Activated CD8-positive, alpha-beta memory T cell treated with anti-CD3 and anti-CD28 coated beads, Interleukin-2, amount 50 U/mL, for 24 hours (primary cell): ENCODE measurements around the gene COX7B.
"Not testable (repeated sequence)": the region's sequence is repeated elsewhere in the genome, so short reads cannot be mapped to it uniquely, and the experiment has no call there.

Experiments used
- DNase-seq: peaks from one replicate; pipeline ENCODE4 v3.0.0-alpha.2; 2020; ENCODE audit errors: extremely low read depth

The COX7B gene, protein sequence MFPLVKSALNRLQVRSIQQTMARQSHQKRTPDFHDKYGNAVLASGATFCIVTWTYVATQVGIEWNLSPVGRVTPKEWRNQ

DNA sequence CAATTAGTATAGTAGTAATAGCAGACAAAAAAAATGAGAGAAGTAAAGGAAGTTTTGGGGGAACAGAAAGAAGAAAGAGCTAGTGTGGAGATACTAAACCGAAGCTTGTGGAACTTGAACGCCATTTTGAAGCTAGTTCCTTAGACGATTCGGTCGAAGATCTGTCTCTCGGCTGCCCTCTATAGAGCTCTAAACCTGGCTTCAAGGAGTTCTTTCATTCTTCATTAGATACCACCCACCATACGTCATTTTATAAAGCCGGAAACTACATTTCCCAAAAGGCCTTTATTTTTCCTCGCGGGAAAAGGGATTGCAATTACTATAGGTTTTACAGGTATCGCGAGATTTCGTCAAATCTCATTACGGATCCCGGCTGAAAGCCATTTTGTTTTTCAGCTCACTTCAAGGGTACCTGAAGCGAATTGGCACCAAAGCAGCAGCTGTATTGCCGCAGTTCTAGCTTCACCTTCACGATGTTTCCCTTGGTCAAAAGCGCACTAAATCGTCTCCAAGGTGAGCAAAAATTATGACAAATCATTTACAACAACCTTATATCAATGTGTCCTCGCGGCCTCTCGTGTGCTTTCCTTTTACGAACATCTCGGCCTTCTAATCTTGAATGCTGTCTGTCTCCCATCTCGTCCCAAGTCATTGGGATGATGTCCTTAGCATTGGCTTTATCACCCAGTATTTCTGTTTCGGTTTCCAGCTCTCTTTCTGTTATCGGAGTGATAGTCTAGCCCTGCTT, at the start of gene COX7B:
TSS of gene COX7B (plus strand) at position 388 of the 748 bp plus-strand sequence. CDS start at position 474, 86 bp downstream.
- DNase-seq: peak; percentile 18

DNA sequence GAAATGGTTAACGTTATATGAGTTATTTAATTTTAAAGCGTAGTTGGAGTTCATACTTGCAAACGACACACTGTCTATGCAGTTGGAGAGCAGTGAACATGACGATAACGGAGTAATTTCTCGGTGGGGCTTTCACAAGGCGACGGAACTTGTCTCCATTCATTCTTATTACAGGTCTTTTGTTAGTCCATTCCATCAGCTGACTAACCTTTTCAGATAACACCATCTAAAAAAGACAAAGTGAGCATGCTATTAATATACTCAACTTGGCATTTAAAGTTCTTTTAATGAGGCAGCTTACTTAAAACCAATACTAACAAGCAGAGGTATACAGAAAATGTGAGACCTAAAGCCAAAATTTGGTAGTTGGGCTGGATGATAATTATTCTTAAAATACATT, 23.9 kb upstream of the COX7B start:
- no peak for DNase-seq

DNA sequence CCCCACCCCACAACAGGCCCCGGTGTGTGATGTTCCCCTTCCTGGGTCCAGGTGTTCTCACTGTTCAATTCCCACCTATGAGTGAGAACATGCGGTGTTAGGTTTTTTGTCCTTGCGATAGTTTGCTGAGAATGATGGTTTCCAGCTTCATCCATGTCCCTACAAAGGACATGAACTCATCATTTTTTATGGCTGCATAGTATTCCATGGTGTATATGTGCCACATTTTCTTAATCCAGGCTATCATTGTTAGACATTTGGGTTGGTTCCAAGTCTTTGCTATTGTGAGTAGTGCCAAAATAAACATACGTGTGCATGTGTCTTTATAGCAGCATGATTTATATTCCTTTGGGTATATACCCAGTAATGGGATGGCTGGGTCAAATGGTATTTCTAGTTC, 17.9 kb upstream of the COX7B start:
- DNase-seq: not testable (repeated sequence)

DNA sequence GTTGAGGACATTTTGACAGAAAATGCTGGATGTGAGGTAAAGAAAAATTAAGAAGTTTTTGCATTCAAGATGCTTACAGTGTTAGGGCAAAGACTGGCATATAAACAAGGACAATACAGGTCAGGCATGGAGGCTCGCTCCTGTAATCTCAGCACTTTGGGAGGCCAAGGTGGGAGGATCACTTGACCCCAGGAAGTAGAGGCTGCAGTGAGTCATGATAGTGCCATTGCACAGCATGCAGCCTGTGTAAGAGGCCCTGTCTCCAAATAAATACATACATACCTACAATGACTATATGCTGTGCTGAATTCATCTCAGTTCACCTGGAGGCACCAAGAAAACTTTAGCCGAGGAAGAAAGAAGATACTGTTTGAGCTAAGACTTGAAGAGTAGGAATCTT, 6.4 kb upstream of the COX7B start:
- DNase-seq: no peak

GRCh38 chrX:77893713-77894112, 5.6 kb upstream of the COX7B start:
- DNase-seq: no peak

DNA sequence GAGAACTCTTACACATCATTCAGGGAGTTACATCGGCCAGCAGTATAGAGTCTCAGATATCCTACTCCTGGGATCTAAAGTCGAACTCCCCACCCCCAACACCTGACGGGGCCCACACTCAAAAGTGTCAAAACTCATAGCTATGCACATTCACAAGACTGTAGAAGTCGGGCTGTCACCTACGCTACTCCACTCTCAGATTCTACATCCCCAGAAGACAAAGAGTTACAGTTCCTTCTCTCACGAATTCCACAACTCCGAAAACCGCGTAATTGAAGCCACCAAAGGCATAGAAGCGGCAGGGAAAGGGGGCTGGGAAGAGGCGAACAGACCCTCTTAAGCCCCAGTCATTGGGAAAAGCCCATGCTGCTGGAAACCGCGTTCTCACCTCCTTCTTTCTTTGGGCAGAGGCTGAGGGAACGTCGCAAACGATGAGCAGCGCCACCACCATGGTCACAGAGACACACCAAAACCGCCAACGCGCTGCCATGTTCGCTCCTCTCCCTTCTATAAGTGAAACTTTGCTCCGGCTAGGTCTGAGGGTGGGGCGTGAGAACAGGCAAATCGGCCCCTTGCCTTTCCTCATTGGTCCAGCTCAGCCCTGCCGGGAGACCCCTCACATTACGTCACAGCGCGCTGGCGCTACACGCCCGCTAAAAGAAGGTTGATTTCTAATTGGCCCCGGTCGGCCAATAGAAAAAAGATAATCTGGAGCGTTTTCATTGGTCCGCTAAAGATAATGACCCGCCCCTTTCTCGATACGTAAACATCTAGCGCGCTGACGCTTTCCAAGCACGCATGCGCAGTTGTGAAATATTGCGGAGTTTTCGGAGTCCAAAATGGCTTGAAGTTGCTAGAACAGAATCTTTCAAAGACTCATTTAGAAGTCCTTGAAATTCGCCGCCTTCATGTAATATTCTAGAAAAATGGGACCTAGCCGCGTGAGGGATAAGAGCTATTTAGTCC, 4.1 kb upstream of the COX7B start, which contains the start of gene MAGT1:
TSS of gene MAGT1 (minus strand) at position 515 of the 966 bp plus-strand sequence. CDS start at position 490, 25 bp downstream.
- peak; percentile 74 for DNase-seq

- DNase-seq: no peak
Measured at GRCh38 chrX:77900688-77901087, 1.4 kb downstream of the COX7B start.

DNA sequence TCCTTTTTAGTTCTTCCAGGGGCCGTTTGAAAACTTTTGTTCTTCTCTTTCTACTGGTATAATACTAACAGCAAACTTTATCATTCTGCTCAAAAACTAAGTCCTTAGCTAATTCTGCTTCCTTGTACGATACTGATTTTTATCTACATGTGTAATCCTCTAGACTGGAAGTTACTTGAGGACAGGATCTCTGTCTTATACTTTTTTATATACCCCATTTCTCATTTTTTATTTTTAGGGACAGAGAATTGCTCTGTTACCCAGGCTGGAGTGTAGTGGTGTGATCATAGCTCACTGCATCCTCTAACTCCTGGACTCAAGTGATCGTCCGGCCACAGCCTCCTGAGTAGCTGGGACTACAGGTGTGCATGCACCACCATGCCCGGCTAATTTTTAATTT, 2.2 kb downstream of the COX7B start:
- DNase-seq: no peak

DNA sequence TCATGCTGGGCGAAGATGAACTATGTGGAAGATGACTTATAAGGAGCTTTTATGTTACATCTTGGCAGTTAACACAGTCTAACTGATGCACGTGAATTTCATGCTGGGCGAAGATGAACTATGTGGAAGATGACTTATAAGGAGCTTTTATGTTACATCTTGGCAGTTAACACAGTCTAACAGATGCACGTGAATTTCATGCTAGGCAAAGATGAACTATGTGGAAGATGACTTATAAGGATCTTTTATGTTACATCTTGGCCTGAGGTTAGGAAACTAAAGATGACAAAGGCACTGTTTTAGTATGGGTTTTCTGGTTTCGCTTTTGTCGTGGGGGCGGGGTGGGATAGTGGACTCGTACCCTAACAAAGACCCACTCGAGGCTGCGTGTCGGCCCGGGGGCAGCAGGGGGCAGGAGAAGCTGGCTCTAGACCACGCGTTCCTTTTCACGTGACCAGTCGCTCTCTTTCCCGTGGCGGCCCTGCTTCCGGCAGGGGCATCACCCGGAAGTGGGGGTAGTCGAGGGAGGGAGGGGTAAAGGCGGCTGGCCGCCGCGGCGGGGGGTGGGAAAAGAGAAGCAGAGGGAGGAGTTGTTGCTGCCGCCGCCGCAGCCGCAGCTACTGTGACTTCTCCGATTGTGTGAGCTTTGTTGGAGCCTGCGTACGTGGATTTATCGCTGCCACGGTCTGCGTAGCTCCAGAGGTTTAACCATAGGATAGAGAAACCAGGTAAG, 11.0 kb downstream of the COX7B start, which contains the start of gene ATP7A:
TSS of gene ATP7A (plus strand) at position 586 of the 733 bp plus-strand sequence. CDS start 60,949 bp downstream, outside the sequence.
- peak; percentile 82 for DNase-seq

- no peak for DNase-seq
Measured at GRCh38 chrX:77917294-77917933, 18.1 kb downstream of the COX7B start.

DNA sequence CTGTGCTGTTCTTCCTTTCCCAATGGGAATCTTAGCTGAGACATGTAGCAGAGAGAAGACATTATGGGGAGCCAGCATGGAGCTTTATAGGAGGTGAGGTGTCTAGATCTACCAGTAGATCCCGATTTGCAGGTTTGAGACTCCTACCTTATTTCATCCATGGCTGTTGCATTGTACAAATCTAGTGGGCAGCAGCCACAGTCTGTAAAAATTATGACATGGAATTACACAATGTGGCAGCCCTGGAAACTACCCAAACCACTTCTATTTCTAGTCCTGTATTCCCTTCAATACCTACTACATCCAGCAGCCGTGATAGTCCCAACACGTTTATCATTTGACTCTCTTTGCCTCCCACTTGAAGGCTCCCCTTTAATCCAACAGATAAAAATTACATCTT, 19.3 kb downstream of the COX7B start:
- DNase-seq: no peak

GRCh38 chrX:77919370-77919769, 20.1 kb downstream of the COX7B start:
- not testable (repeated sequence) for DNase-seq

DNA sequence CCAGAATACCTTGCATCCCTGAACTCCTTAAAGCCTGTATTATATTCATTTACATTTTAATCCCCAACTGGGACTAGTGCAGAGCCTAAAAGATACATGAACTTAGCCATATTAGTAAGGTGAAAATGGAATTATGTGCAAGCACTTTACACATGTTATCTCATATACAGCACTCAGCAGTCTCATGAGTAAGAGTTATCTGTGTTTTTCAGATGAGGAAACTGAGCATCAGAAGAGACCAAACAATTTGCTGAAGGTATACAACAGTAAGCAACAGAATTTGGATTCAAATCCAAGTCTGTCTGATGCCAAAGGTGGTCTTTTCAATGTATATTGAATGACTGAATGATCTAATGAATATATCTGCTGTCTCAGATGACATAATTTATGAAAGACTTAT, 23.5 kb downstream of the COX7B start:
- no peak for DNase-seq

- no peak for DNase-seq
Measured at GRCh38 chrX:77924320-77924859, 25.1 kb downstream of the COX7B start.

DNA sequence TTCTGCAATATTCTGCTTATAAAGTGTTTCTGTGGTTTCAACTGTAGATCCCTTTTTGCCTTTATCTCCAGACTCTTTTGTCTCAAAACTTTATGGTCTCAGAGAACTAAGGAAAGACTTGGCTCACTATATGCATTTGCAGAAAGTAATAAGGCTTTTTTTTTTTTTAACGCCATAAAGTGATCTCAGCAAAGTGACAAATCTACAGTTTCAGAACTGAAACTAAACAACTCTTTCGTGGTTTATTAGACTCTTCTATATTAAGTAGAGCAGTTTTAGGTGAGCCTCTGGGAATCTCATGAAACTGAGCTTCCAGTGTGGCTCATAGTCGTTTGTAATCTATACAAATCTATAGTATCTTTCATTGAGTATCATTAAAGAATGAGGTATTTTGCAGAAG, 26.5 kb downstream of the COX7B start:
- DNase-seq: no peak

DNA sequence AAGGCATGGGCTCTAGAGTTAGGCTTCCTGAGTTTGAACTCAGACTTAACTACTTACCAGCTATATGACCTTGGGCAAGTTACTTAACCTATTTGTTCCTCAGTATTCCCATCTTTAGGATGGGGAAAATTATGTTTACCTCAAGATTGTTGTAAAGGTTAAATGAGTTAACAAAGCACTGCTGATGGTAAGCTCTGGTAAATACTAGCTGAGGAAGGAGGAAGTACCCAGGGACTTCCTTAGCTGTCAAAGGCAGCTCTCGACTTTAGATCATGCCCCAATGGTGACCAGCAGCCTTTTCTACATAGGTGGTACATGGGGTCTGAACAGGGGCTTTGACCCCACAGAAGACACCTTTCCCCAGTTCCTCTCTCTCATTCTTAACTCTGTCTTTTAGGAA, 31.3 kb downstream of the COX7B start:
- no peak for DNase-seq

DNA sequence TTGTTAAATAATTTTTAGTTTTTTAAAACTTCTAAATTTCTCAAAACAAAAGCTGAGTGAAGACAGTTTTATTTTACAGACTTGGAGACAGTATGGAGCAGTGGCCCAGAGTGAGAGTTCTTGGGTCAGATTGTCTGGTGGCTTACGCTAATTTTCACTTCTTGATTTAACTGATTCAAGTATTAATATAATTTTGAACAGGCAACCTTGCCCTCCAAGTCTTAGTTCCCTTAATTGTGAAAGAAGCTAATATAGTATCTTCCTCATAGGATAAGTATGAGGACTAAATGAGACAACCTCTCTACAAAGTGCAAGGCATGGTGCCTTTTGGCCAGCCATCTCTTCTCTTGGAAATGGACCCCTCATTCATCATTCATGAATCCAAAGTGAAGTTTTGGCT, 36.6 kb downstream of the COX7B start:
- DNase-seq: no peak

GRCh38 chrX:77936299-77936698, 37.0 kb downstream of the COX7B start:
- DNase-seq: no peak

DNA sequence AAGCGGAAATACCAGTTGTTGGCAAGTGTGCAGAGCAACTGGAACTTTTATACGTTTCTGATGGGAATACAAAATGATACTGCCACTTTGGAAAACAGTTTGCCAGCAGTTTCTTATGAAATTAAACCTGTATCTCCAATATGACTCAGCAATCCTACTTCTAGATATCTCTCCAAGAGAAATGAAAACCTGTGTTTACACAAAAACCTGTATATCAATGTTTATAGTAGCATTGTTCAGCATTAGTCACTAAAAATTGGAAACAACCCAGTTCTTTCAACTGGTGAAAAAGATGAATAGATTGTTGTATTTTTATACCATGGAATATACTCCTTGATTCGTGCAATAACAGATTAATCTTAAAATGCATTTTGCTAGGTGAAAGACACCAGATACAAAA, 38.0 kb downstream of the COX7B start:
- DNase-seq: no peak

GRCh38 chrX:77938083-77938680, 38.9 kb downstream of the COX7B start:
- no peak for DNase-seq
